H1 (cell line): ENCODE results near the gene VCP.
A peak's percentile ranks its signal among the peaks of the same experiment; 100 is the strongest.

Source experiments
- CHD2 ChIP-seq: IDR thresholded peaks from 2 replicates; pipeline ENCODE4 v1.6.1; 2012; ENCODE audit warnings: low read length, improper control_type of control experiment
- CTCF ChIP-seq, 3 experiments: IDR thresholded peaks; 1 replicate in 2 of 3; 2 replicates in 1 of 3; pipeline versions ENCODE4 v1.5.1 to v1.6.1; 2011; ENCODE audit warnings: low read length in 3 of 3, mild to moderate bottlenecking in 3 of 3, inconsistent platforms in 2 of 3, low read depth in 1 of 3, moderate library complexity in 1 of 3; ENCODE audit not compliant: insufficient read depth in 1 of 3; ENCODE audit errors: control extremely low read depth in 1 of 3
- JUN ChIP-seq: IDR thresholded peaks from 2 replicates; pipeline ENCODE4 v1.6.1; 2011; ENCODE audit warnings: low read depth, mild to moderate bottlenecking, improper control_type of control experiment, low read length
- POLR2A ChIP-seq, 2 experiments: IDR thresholded peaks; 1 replicate in 1 of 2; 2 replicates in 1 of 2; pipeline ENCODE4 v1.6.1; 2011; ENCODE audit warnings: low read depth in 2 of 2, low read length in 2 of 2, mild to moderate bottlenecking in 2 of 2; ENCODE audit errors: control extremely low read depth in 1 of 2
- TEAD4 ChIP-seq: IDR thresholded peaks from 2 replicates; pipeline ENCODE4 v1.6.1; 2012; ENCODE audit warnings: low read depth, low read length, inconsistent platforms, mixed read lengths
- YY1 ChIP-seq: IDR thresholded peaks from 2 replicates; pipeline ENCODE4 v1.6.1; 2011; ENCODE audit warnings: low read depth, mild to moderate bottlenecking, low read length

GRCh38 chr9:35072461-35073278, at the start of gene VCP:
- TF ChIP-seq TEAD4 = no peak
- TF ChIP-seq CHD2 = peak; percentile 85
- TF ChIP-seq CTCF (IDR thresholded peaks at IDR 0.05; ENCODE audit: control extremely low read depth in 1 of 3, insufficient read depth in 1 of 3, low read depth in 1 of 3, low read length in 3 of 3) = no peak
- peak; percentile 94 to 98 for TF ChIP-seq POLR2A (IDR thresholded peaks at IDR 0.05; ENCODE audit: control extremely low read depth in 1 of 2, low read depth in 2 of 2, low read length in 2 of 2)
- TF ChIP-seq JUN = no peak
- TF ChIP-seq YY1 = no peak
